Smooth muscle cell of bladder (primary cell): Measurements from ENCODE around the gene ZFP62. TPM values are rescaled to one million over a fixed set of nuclear protein-coding genes. Genes with fewer than 3 reads are reported as not detected.

Experiments
- total RNA-seq: library from RNA; depleted of rRNA; stranded (reverse); fragments of >200 nt; gene quantifications from 2 replicates; pipeline ENCODE4 v1.2.3, GENCODE V29; 2014

ZFP62 gene
- total RNA-seq: 16.6 and 19.0 TPM in 2 replicates

GRCh38 chr5:180860887-180861822 lies at the start of gene ZFP62:
ZFP62 (minus strand) TSS chr5:180861276; CDS start chr5:180861219, 57 bp downstream.

GRCh38 chr5:180898621-180899246 lies 37.7 kb upstream of the ZFP62 start, which contains the start of gene BTNL8:
BTNL8 (plus strand) TSS chr5:180899159; CDS start chr5:180899311, 152 bp downstream.

GRCh38 chr5:180802325-180803180 lies 58.5 kb downstream of the ZFP62 start, which contains the start of gene MGAT1:
MGAT1 (minus strand) TSS chr5:180802806; CDS start chr5:180792971, 9,835 bp downstream.

Other genes starting within 250 kb of the ZFP62 start
- gene FLT4, start 211.7 kb downstream of the ZFP62 start, total RNA-seq: under 0.01 and 0.37 TPM in 2 replicates
- gene OR2Y1, start 121.2 kb downstream of the ZFP62 start, total RNA-seq: not detected in 2 replicates
- 71.5 and 103 TPM in 2 replicates for gene MGAT1, start 58.5 kb downstream of the ZFP62 start, total RNA-seq
- gene BTNL8, start 37.9 kb upstream of the ZFP62 start, total RNA-seq: not detected in 2 replicates
- not detected in 2 replicates for gene BTNL3, start 127.6 kb upstream of the ZFP62 start, total RNA-seq
- gene BTNL9, start 179.0 kb upstream of the ZFP62 start, total RNA-seq: not detected in 2 replicates